Parathyroid adenoma (tissue), 2 donors: Measurements from ENCODE around the gene PTTG1IP.

Experiments
- H2AFZ ChIP-seq: fragments of 300-600 bp; sonication (generic); one replicate; pipeline ENCODE4 v1.7.0; 2017; ENCODE audit warnings: antibody characterized with exemption, mild to moderate bottlenecking
- H3K27ac ChIP-seq: fragments of 300-600 bp; sonication (generic); one replicate; pipeline ENCODE4 v1.7.0; 2017
- H3K27me3 ChIP-seq: fragments of 300-600 bp; sonication (generic); one replicate; pipeline ENCODE4 v1.7.0; 2017; ENCODE audit warnings: low read length; ENCODE audit not compliant: control insufficient read depth, insufficient read depth
- H3K36me3 ChIP-seq: fragments of 300-600 bp; sonication (generic); one replicate; pipeline ENCODE4 v1.7.0; 2017; ENCODE audit warnings: low read length; ENCODE audit not compliant: control insufficient read depth, insufficient read depth
- H3K4me1 ChIP-seq: fragments of 300-600 bp; sonication (generic); one replicate; pipeline ENCODE4 v1.7.0; 2017; ENCODE audit warnings: control low read depth
- H3K4me2 ChIP-seq: fragments of 300-600 bp; sonication (generic); one replicate; pipeline ENCODE4 v1.7.0; 2017; ENCODE audit warnings: low read length
- H3K4me3 ChIP-seq: fragments of 300-600 bp; sonication (generic); one replicate; pipeline ENCODE4 v1.7.0; 2017; ENCODE audit warnings: low read depth, low read length
- H3K79me2 ChIP-seq: fragments of 300-600 bp; sonication (generic); one replicate; pipeline ENCODE4 v1.7.0; 2017; ENCODE audit warnings: control low read depth
- H3K9ac ChIP-seq: fragments of 300-600 bp; sonication (generic); one replicate; pipeline ENCODE4 v1.7.0; 2017; ENCODE audit warnings: mild to moderate bottlenecking
- H3K9me3 ChIP-seq: fragments of 300-600 bp; sonication (generic); one replicate; pipeline ENCODE4 v1.7.0; 2017; ENCODE audit warnings: low read length; ENCODE audit not compliant: control insufficient read depth
- TF ChIP-seq, protein P1 (sequence below): fragments of 300-600 bp; sonication (generic); IDR thresholded peaks from one replicate; pipeline ENCODE4 v1.7.0; 2017; ENCODE audit warnings: antibody characterized with exemption, mild to moderate bottlenecking
- donor health status: primary hyperparathyroidism.

Gene PTTG1IP

DNA sequence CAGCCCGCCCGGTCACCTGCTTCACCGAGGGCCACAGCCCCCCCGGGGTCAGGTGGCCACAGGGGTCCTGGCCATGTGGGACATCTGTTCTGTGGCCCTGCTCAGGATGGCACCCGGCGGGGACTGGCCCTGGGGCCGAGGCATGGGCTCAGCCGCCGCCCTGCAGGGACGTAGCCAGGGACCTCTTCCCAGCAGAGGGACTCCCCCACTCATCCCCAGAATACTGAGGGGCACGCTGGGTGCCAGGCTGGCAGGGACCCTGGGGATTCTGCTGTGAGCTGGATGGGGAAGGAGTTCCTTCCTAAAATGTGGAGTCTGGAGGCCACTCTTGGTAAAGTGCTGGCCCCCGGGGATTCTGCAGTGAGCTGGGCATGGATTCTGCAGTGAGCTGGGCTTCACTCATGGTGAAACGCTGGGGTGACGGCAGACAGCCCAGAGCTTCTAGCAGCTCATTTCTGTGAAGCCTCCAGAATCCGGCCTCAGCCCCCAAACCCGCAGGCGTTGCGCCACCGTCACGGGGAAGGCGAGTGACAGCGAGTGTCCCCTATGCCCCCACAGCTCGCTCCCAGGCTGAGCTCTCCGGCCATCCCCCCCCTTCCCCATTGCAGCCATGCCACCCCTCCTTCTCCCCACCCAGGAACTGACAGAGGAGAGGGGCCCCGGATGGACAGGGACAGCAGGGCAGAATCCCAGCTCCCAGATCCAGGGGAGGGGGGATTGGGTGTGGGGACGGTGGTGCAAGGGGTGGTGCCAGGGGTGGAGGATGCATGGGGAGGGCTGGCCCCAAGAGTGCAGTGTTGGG is 45.8 kb upstream of the PTTG1IP start:
- Histone ChIP-seq H3K36me3 (no peaks in the 10 kb centered on the region), H3K4me2 (no peak overlapping the region), H3K9ac (no peak overlapping the region), H3K4me3 (no peak overlapping the region), H3K4me1 (no peaks in the 10 kb centered on the region), H3K27me3 (no peaks in the 10 kb centered on the region), H3K79me2 (no peaks in the 10 kb centered on the region), H2AFZ (no peak overlapping the region), H3K27ac (no peak overlapping the region), H3K9me3 (no peaks in the 10 kb centered on the region)
- TF ChIP-seq, protein P1, sequence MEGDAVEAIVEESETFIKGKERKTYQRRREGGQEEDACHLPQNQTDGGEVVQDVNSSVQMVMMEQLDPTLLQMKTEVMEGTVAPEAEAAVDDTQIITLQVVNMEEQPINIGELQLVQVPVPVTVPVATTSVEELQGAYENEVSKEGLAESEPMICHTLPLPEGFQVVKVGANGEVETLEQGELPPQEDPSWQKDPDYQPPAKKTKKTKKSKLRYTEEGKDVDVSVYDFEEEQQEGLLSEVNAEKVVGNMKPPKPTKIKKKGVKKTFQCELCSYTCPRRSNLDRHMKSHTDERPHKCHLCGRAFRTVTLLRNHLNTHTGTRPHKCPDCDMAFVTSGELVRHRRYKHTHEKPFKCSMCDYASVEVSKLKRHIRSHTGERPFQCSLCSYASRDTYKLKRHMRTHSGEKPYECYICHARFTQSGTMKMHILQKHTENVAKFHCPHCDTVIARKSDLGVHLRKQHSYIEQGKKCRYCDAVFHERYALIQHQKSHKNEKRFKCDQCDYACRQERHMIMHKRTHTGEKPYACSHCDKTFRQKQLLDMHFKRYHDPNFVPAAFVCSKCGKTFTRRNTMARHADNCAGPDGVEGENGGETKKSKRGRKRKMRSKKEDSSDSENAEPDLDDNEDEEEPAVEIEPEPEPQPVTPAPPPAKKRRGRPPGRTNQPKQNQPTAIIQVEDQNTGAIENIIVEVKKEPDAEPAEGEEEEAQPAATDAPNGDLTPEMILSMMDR, result no peak

- H3K4me3 ChIP-seq, result no peak overlapping the region
- H3K9ac ChIP-seq, result no peak overlapping the region
Observed at GRCh38 chr21:44918581-44919033, 45.1 kb upstream of the PTTG1IP start.

DNA sequence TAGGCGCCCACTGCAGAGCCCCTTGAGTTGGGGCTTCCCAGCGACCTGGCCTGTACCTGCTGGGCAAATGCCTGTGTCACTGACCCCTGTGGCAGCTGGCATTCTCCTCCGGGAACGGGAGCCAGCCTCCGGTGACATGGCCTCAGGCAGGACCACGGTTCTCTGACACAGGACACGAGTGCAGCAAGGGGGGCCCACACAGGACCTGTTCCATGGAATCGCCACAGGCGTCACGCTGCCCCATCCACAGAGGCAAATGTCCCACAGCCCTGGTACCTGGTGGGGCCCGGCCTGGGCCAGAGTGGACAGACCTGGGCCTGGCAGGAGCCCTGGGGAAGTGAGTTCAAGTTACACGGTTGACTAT is 44.6 kb upstream of the PTTG1IP start:
- Histone ChIP-seq H2AFZ (no peak overlapping the region), H3K36me3 (no peaks in the 10 kb centered on the region), H3K27ac (no peak overlapping the region), H3K4me3 (no peak overlapping the region), H3K4me2 (no peak overlapping the region), H3K4me1 (no peaks in the 10 kb centered on the region), H3K79me2 (no peaks in the 10 kb centered on the region), H3K9me3 (no peaks in the 10 kb centered on the region), H3K9ac (no peak overlapping the region), H3K27me3 (no peaks in the 10 kb centered on the region)
- TF ChIP-seq, protein P1, result no peak

More at GRCh38 chr21:44918581-44919033, 45.1 kb upstream of the PTTG1IP start:
- Histone ChIP-seq H3K4me2 (no peak overlapping the region), H3K36me3 (no peaks in the 10 kb centered on the region), H3K27me3 (no peaks in the 10 kb centered on the region), H3K9me3 (no peaks in the 10 kb centered on the region), H3K4me1 (no peaks in the 10 kb centered on the region), H3K27ac (no peak overlapping the region), H2AFZ (no peak overlapping the region), H3K79me2 (no peaks in the 10 kb centered on the region)
- TF ChIP-seq, protein P1, result no peak

- TF ChIP-seq, protein P1, result no peak
- Histone ChIP-seq H3K9ac (no peak overlapping the region), H3K27ac (no peak overlapping the region), H3K4me1 (no peaks in the 10 kb centered on the region), H3K27me3 (no peaks in the 10 kb centered on the region), H3K9me3 (no peaks in the 10 kb centered on the region), H3K4me2 (no peak overlapping the region), H3K36me3 (no peaks in the 10 kb centered on the region), H2AFZ (no peak overlapping the region), H3K4me3 (no peak overlapping the region), H3K79me2 (no peaks in the 10 kb centered on the region)
Observed at GRCh38 chr21:44917446-44918106, 44.1 kb upstream of the PTTG1IP start.
